ENCODE results near the gene FNDC1.
A peak's percentile ranks its signal among the peaks of the same experiment; 100 is the strongest.
"Not testable (repeated sequence)": the region's sequence is repeated elsewhere in the genome, so short reads cannot be mapped to it uniquely, and the experiment has no call there.

The FNDC1 gene

GRCh38 chr6:159169193-159169555 lies at the start of gene FNDC1:
FNDC1 (plus strand) TSS chr6:159169400; CDS start chr6:159169597, 197 bp downstream.
- no peak for DNase-seq (ENCODE audit: low read depth)

- no peak for DNase-seq (ENCODE audit: low read depth)
Measured at GRCh38 chr6:159119791-159120190, 49.4 kb upstream of the FNDC1 start.

- DNase-seq (ENCODE audit: low read depth): no peak
Measured at GRCh38 chr6:159121486-159121885, 47.7 kb upstream of the FNDC1 start.

- no peak for DNase-seq (ENCODE audit: low read depth)
Measured at GRCh38 chr6:159122453-159122852, 46.7 kb upstream of the FNDC1 start.

- DNase-seq (ENCODE audit: low read depth): not testable (repeated sequence)
Measured at GRCh38 chr6:159123831-159124230, 45.4 kb upstream of the FNDC1 start.

- no peak for DNase-seq (ENCODE audit: low read depth)
Measured at GRCh38 chr6:159125014-159125609, 44.1 kb upstream of the FNDC1 start.

GRCh38 chr6:159125951-159126352 lies 43.2 kb upstream of the FNDC1 start:
- DNase-seq (ENCODE audit: low read depth): no peak

- DNase-seq (ENCODE audit: low read depth): no peak
Measured at GRCh38 chr6:159126590-159126989, 42.6 kb upstream of the FNDC1 start.

- no peak for DNase-seq (ENCODE audit: low read depth)
Measured at GRCh38 chr6:159127701-159128100, 41.5 kb upstream of the FNDC1 start.

- DNase-seq (ENCODE audit: low read depth): no peak
Measured at GRCh38 chr6:159128978-159129377, 40.2 kb upstream of the FNDC1 start.

- DNase-seq (ENCODE audit: low read depth): no peak
Measured at GRCh38 chr6:159130846-159131245, 38.4 kb upstream of the FNDC1 start.

- no peak for DNase-seq (ENCODE audit: low read depth)
Measured at GRCh38 chr6:159131709-159132108, 37.5 kb upstream of the FNDC1 start.

- DNase-seq (ENCODE audit: low read depth): no peak
Measured at GRCh38 chr6:159132664-159133063, 36.5 kb upstream of the FNDC1 start.

GRCh38 chr6:159134701-159135364 lies 34.4 kb upstream of the FNDC1 start:
- peak; percentile 46 for DNase-seq (ENCODE audit: low read depth)

GRCh38 chr6:159137676-159138075 lies 31.5 kb upstream of the FNDC1 start:
- DNase-seq (ENCODE audit: low read depth): no peak

GRCh38 chr6:159142531-159142930 lies 26.7 kb upstream of the FNDC1 start:
- DNase-seq (ENCODE audit: low read depth): no peak

GRCh38 chr6:159148641-159149040 lies 20.6 kb upstream of the FNDC1 start:
- no peak for DNase-seq (ENCODE audit: low read depth)

- no peak for DNase-seq (ENCODE audit: low read depth)
Measured at GRCh38 chr6:159149641-159150040, 19.6 kb upstream of the FNDC1 start.

- DNase-seq (ENCODE audit: low read depth): peak; percentile 73
Measured at GRCh38 chr6:159151266-159151855, 17.8 kb upstream of the FNDC1 start.

- peak; percentile 35 for DNase-seq (ENCODE audit: low read depth)
Measured at GRCh38 chr6:159152041-159152440, 17.2 kb upstream of the FNDC1 start.

GRCh38 chr6:159152782-159153181 lies 16.4 kb upstream of the FNDC1 start:
- no peak for DNase-seq (ENCODE audit: low read depth)

- no peak for DNase-seq (ENCODE audit: low read depth)
Measured at GRCh38 chr6:159155679-159156078, 13.5 kb upstream of the FNDC1 start.

GRCh38 chr6:159156089-159156488 lies 13.1 kb upstream of the FNDC1 start:
- no peak for DNase-seq (ENCODE audit: low read depth)

- no peak for DNase-seq (ENCODE audit: low read depth)
Measured at GRCh38 chr6:159157431-159157830, 11.8 kb upstream of the FNDC1 start.
